Transverse colon (tissue), 4 donors: ENCODE results near the gene PRTFDC1. TPM values are rescaled to one million over a fixed set of nuclear protein-coding genes. Genes with fewer than 3 reads are reported as not detected.

ENCODE experiments used
- DNase-seq: peaks from one replicate; pipeline ENCODE4 v3.0.0-alpha.2; 2019
- H3K27ac ChIP-seq, 4 donors: fragments of 200-600 bp; sonication (generic); 2 replicates each; pipeline ENCODE4 v1.5.1; 2016 to 2018; ENCODE audit warnings: inconsistent platforms in 4 of 4
- H3K27me3 ChIP-seq: fragments of 200-600 bp; sonication (generic); 2 replicates; pipeline ENCODE4 v1.5.1; 2017; ENCODE audit warnings: inconsistent platforms
- H3K36me3 ChIP-seq, 4 donors: fragments of 200-600 bp; sonication (generic); 2 replicates each; pipeline ENCODE4 v1.5.1; 2017 to 2019; ENCODE audit warnings: inconsistent platforms in 4 of 4
- H3K4me1 ChIP-seq, 4 donors: fragments of 200-600 bp; sonication (generic); 2 replicates each; pipeline ENCODE4 v1.5.1; 2017 to 2020; ENCODE audit warnings: inconsistent platforms in 4 of 4
- H3K4me3 ChIP-seq, 4 donors: fragments of 200-600 bp; sonication (generic); 1 replicate in 1 of 4; 2 replicates in 3 of 4; pipeline versions ENCODE4 v1.5.1 to v1.6.1; 2017 to 2019; ENCODE audit warnings: inconsistent platforms in 4 of 4
- H3K9me3 ChIP-seq, 2 donors: fragments of 200-600 bp; sonication (generic); 2 replicates each; pipeline ENCODE4 v1.5.1; 2017 to 2019; ENCODE audit warnings: inconsistent platforms in 2 of 2
- EP300 ChIP-seq: sonication (generic); formaldehyde crosslinking; IDR thresholded peaks from one replicate; pipeline ENCODE4 v1.6.1; 2017; ENCODE audit warnings: antibody characterized with exemption, low read depth
- POLR2A ChIP-seq: fragments of 450-650 bp; IDR thresholded peaks from one replicate; pipeline ENCODE4 v1.6.1; 2016; ENCODE audit warnings: antibody characterized with exemption, mild to moderate bottlenecking, moderate library complexity
- POLR2AphosphoS5 ChIP-seq, 3 donors: sonication (generic); formaldehyde crosslinking; IDR thresholded peaks; one replicate each; pipeline ENCODE4 v1.6.1; 2016; ENCODE audit warnings: antibody characterized with exemption in 3 of 3
- WGBS, 2 donors: methylation state at CpG; one replicate each; pipeline ENCODE4 v1.1.5; 2018; ENCODE audit warnings: low coverage in 1 of 2; 5-methylcytosine and 5-hydroxymethylcytosine counted together
- in situ Hi-C, 4 donors: fragments of 200-750 bp; cut with MboI; loops; one replicate each; pipeline versions ENCODE4 v1.15.0 to v1.15.1; 2017; ENCODE audit warnings: low sequenced_read_pairs in 3 of 4, low pct_ligation_motif_present in 1 of 4, low pct_unique_long_range_greater_than_20kb in 1 of 4
- intact Hi-C: fragments of 100-400 bp; cut with DNase I; formaldehyde crosslinking; loops from one replicate; pipeline ENCODE4 v1.15.1; 2023; ENCODE audit warnings: low total_unique reads
- total RNA-seq, 4 donors: library from RNA; depleted of rRNA; stranded (reverse); fragments of >200 nt; gene quantifications; one replicate each; pipeline ENCODE4 v1.1.0, GENCODE V29; 2016
- TF ChIP-seq, protein P1 (sequence below), 5 experiments: fragments of 200-600 bp in 3 of 5; fragments of 450-650 bp in 2 of 5; sonication (generic) in 3 of 5; IDR thresholded peaks; 1 replicate in 2 of 5; 2 replicates in 3 of 5; pipeline ENCODE4 v1.5.1; 2016 to 2017; ENCODE audit warnings: antibody characterized with exemption in 5 of 5, inconsistent platforms in 3 of 5, mild to moderate bottlenecking in 2 of 5, moderate library complexity in 1 of 5

The PRTFDC1 gene
- total RNA-seq, 4 donors from 2014 or later = 0.80 to 6.7 (median 4.9) TPM; not detected in 1

DNA sequence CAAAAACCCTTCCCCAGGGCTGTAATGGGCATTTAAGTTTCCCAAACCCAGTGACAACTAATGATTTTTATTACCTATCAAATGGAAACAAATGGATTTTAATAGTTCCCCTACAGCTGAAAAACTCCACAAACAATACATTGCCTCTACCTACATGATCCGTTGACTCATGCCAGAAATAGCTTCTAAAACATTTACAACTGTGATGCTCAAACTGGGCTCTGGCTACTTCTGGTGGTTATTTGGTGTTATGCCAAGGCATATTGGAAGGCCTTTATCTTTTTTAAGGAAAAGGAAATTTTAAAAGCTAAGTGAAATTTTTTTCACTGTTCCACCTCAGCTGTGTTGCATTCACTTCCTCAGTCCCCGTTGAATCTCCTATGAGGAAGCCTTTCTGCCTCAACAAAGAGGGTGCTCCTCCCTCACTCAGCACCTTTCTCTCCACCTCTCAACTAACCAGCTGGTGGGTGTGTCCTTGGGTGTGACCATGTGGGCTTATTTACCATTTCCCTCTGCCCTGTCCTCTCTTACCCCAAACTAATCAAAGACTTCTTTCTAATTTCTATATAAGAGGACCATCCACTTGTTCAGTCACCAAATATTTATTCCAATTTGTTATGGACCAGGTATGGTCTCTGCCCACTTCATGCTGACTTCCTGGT, 82.9 kb downstream of the PRTFDC1 start:
- in situ Hi-C loops = no loop called here
- no peak for TF ChIP-seq EP300
- intact Hi-C loops = no loop called here

DNA sequence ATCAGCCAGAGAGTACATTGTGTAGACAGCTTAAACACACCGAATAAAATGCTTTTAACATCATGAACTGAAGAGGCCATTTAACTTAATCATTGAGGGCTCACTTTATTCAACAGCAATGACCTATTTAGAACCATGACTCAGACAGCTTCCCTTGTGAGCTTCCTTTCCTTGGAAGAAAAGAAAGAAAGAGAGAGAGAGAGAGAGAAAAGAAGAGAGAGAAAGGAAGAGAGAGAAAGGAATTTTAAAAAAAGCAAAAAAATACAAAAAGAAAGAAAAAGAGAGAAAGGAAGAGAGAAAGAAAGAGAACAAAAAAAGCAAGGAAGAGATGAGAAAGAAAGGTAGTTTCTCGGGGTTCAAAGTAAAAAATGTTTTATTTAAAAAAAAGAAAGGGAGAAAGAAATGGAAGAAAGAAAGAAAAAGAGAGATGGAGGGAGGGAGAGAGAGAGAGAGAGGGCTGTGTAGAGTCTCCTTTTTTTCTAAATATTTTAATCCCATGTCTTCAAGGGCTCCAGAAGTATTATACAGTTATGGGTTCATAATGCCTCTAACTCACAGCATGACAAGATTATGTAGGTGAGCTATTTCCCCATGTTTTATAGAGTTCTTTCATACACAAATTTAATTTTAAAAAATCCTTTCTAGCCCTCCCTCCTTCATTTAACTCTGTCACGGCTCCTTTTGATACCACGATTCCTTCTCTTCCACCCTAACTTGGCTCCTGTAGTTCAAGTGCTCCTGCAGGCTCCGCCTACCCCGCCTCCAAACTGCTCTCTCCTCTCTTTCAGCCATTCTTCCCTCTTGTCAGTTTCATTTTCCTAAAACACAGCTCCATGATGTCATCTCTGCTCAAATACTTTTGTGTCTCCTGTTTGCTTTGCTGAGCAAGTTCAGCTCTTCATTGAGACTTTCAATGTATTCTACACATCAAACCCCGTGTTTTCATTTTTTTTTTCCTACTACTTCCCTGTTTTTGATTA, 85.5 kb downstream of the PRTFDC1 start:
- Histone ChIP-seq H3K27ac (peak overlapping the region in 3 of 4 donors; percentile 17 to 41 (median 22)), H3K36me3 (no peaks in the 10 kb centered on the region), H3K4me3 (peak overlapping the region in 1 of 4 donors; percentile 28), H3K9me3 (no peaks in the 10 kb centered on the region), H3K4me1 (peaks cover 0 to 20% (median 10%) of the 10 kb centered on the region in 4 donors), H3K27me3 (no peaks in the 10 kb centered on the region)
- peak; percentile 42 for DNase-seq
- WGBS, 2 donors = 40 to 42% methylated on average over 7 of the region's 7 CpGs
- intact Hi-C loops (no loop called here), in situ Hi-C loops (no loop called here)
- TF ChIP-seq POLR2A = no peak
- TF ChIP-seq POLR2AphosphoS5 (IDR thresholded peaks at IDR 0.05) = no peak
- no peak for TF ChIP-seq EP300
- TF ChIP-seq, protein P1, sequence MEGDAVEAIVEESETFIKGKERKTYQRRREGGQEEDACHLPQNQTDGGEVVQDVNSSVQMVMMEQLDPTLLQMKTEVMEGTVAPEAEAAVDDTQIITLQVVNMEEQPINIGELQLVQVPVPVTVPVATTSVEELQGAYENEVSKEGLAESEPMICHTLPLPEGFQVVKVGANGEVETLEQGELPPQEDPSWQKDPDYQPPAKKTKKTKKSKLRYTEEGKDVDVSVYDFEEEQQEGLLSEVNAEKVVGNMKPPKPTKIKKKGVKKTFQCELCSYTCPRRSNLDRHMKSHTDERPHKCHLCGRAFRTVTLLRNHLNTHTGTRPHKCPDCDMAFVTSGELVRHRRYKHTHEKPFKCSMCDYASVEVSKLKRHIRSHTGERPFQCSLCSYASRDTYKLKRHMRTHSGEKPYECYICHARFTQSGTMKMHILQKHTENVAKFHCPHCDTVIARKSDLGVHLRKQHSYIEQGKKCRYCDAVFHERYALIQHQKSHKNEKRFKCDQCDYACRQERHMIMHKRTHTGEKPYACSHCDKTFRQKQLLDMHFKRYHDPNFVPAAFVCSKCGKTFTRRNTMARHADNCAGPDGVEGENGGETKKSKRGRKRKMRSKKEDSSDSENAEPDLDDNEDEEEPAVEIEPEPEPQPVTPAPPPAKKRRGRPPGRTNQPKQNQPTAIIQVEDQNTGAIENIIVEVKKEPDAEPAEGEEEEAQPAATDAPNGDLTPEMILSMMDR (IDR thresholded peaks at IDR 0.05) = no peak

More for the DNA sequence above, 82.9 kb downstream of the PRTFDC1 start:
- no peak overlapping the region for H3K27ac ChIP-seq
- H3K27me3 ChIP-seq = no peaks in the 10 kb centered on the region
- H3K9me3 ChIP-seq = no peaks in the 10 kb centered on the region
- no peak for DNase-seq
- peaks cover 0 to 20% (median 10%) of the 10 kb centered on the region in 4 donors for H3K4me1 ChIP-seq
- no peak overlapping the region for H3K4me3 ChIP-seq
- no peaks in the 10 kb centered on the region for H3K36me3 ChIP-seq
- WGBS, 2 donors = 13 to 34% methylated on average over 1 to 2 of the region's 2 CpGs

DNA sequence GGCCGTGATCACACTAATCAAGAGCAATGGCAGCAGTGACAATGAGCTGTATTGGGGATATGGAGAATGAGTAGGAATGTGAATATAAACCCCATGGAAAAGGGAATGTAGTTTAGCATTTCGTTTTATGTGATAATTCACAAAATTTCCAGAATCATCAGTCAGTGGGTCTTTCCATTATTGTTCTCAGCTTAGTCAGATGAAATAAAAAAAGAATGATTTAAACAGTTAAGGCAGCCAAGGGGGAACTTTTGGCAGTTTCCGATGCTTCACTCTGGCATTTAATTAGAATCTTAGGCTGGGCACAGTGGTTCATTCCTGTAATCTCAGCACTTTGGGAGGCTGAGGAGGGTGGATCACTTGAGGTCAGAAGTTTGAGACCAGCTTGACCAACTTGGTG, 86.6 kb downstream of the PRTFDC1 start:
- Histone ChIP-seq H3K27ac (no peak overlapping the region), H3K9me3 (no peaks in the 10 kb centered on the region), H3K27me3 (no peaks in the 10 kb centered on the region), H3K4me3 (no peak overlapping the region), H3K4me1 (peaks cover 0 to 20% (median 10%) of the 10 kb centered on the region in 4 donors), H3K36me3 (no peaks in the 10 kb centered on the region)
- intact Hi-C loops = no loop called here
- TF ChIP-seq POLR2AphosphoS5 (IDR thresholded peaks at IDR 0.05) (no peak), POLR2A (no peak)
- TF ChIP-seq, protein P1 (IDR thresholded peaks at IDR 0.05) = no peak
- WGBS, 2 donors = 91 to 93% methylated on average over 2 to 3 of the region's 3 CpGs
- DNase-seq = no peak
- in situ Hi-C loops = no loop called here

DNA sequence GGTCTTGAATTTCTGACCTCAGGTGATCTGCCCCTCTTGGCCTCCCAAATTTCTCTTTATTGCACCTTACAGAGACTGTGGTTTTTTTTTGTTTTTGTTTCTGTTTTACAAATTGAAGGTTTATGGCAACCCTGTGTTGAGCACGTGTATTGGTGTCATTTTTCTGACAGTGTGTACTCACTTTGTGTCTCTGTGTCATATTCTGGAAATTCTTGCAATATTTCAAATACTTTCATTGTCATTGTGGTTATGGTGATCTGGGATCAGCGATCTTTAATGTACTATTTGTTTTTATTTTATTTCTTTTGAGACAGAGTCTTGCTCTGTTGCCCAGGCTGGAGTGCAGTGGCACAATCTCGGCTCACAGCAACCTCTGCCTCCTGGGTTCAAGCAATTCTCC, 89.8 kb downstream of the PRTFDC1 start:
- Histone ChIP-seq H3K4me3 (no peak overlapping the region), H3K27ac (no peak overlapping the region), H3K27me3 (no peaks in the 10 kb centered on the region), H3K36me3 (no peaks in the 10 kb centered on the region), H3K9me3 (no peaks in the 10 kb centered on the region), H3K4me1 (peaks cover 0 to 12% (median 5%) of the 10 kb centered on the region in 4 donors)
- TF ChIP-seq, protein P1 (IDR thresholded peaks at IDR 0.05) = no peak
- TF ChIP-seq EP300 = no peak
- TF ChIP-seq POLR2AphosphoS5 (IDR thresholded peaks at IDR 0.05) = no peak
- no peak for TF ChIP-seq POLR2A
- intact Hi-C loops = no loop called here
- 92 to 93% methylated on average over 2 to 3 of the region's 3 CpGs for WGBS, 2 donors
- in situ Hi-C loops = no loop called here
- DNase-seq = no peak
